NCI-H2196 (cell line): ENCODE results near the gene ST6GALNAC4.

Experiments used
- DNase-seq: peaks from one replicate; lab custom pipeline; 2025; ENCODE audit not compliant: unreplicated experiment; lab: John Stamatoyannopoulos, UW

The ST6GALNAC4 gene

DNA sequence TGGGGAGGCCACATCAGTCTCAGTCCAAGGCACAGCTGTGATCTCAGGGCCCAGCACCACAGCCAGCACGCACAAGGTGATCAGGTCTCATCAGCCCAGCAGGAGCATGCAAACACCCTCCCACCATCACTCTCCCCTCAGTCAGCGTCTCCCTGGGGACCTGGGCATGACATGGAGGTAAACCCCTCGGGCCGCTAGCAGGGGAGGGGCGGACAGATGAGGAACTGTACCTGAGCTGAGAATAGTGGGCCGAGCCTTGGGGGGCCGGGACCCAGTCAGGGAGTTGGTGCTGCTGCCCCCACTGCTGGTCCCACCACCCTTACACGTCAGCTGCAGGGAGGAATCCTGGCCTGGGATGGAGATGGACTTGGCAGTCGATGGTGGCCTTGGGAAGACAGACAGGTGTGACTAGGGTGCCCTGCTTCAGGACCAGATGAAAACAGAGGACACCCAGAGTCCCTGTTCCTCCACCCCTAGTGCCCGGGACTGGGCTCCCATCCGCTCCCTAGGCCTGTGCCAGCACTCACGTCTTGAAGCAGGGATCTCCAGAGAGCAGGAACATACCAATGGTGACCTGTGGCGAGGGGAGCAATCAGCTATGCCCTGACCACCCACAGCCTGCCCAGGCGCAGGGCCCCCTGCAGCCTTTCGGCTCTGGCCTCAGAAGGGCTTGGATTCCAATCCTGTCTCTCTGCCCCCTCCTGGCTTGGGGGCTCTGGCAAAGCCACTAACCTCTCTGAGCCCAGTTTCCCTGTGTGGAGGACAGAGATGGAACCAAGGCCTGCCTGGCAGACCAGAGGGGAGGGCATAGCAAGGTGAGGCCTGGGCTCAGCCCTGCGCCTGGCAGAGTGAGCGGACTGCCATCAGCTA lies 31.2 kb upstream of the ST6GALNAC4 start:
- no peak for DNase-seq

DNA sequence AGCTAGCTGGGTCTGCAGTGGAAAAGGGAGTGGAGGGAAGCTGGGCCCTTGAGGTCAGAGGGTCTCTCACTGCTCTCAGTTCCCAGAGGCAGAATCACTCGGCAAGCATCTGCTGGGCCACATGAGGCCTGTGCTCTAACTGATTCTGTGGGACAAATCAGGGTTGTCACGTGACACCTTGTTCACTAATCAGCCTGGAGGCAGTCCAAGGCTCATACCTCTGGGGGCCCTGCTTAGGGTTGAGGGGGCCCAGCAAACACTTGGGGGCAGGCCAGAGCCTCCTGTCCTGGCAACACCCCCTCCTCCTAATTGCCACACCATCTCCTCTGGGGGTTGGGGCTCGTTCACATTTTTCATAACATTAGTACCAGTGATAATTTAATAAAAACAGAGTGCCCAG lies 29.9 kb upstream of the ST6GALNAC4 start:
- no peak for DNase-seq

DNA sequence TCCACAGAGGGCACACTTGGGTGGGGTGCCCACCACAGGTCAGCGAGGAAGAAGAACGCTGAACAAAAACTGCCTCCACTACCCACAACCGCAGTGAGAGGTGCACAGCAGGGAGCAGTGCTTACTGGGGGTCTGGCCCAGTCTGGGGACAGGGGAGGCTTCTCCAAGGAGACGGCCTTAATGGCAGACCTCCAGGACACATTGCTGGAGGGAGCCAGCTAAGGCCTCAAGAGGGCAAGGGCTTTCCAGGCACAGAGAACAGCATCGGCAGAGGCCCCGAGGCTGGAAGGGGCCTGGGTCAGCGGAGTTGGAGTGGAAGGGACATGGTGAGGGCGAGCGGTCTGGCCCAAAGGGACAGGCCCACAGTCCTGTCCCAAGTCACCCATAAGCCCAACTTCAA lies 29.1 kb upstream of the ST6GALNAC4 start:
- DNase-seq, result no peak

DNA sequence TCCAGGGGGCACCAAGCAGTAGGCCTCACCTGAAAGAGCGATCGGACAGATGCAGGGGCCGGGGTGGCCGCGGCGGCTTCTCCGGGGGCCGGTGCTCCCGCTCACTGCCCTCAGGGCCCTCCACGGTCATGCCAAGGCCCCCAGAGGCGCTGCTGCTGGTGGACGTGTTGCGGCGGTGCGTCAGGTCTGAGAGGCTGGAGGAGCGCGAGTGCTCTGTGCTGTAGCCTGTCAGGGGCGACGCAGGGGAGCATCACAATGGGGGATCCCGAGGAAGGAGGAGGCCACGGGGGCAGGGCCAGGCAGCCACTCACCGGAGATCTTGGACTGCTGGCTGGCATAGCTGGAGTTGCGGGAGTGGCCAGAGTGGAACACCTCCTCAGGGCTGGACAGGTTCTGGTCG lies 28.5 kb upstream of the ST6GALNAC4 start:
- DNase-seq, result no peak

DNA sequence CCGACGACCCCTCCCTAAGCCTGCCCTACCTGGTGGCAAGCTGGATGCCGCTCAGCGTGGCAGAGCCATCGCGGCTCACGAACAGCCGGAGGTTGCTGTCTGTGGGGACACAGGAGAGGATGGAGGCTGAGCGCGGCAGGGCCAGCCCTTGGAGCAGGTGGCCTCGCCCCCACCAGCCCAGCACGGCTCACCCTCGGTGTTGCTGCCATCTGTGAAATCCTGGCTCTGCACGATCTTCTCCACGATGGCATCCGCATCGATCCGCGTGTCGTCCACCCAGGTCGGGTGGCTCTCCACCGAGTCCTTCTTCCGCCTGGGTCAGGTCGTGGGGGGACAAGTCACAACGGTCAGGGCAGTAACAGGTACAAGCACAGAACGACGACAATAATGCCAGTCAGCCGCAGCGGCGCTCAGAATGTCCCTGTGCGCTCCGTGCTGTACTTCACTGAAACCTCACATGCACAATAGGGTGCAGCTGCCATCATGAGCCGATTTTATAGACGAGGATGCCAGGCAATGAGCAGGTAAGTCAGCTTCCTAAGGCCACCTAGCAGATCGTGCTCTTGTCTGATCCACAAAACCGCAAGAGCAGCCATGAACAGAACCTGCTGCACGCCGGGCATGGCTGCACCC lies 27.9 kb upstream of the ST6GALNAC4 start:
- DNase-seq, result no peak

DNA sequence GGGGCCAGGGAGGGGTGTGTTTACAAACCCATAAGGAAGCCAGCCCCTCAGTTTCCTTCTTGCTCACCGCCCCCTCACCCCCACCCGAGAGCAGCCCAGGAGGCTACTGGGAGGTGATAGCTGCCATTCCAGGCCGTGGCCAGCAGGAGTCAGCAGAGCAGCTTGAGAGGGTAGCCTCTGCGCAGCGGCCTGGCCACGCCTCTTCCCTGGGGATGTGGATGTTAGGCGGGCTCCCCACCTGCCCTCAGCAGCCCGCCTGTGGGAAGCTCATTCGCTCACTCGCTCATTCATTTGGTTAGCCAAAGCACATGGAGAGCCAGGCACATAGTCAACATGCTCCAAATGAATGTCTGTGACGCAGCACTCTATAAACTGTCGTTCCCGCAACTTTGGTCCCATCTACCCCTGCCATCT lies 26.9 kb upstream of the ST6GALNAC4 start:
- peak; percentile 82 for DNase-seq

DNA sequence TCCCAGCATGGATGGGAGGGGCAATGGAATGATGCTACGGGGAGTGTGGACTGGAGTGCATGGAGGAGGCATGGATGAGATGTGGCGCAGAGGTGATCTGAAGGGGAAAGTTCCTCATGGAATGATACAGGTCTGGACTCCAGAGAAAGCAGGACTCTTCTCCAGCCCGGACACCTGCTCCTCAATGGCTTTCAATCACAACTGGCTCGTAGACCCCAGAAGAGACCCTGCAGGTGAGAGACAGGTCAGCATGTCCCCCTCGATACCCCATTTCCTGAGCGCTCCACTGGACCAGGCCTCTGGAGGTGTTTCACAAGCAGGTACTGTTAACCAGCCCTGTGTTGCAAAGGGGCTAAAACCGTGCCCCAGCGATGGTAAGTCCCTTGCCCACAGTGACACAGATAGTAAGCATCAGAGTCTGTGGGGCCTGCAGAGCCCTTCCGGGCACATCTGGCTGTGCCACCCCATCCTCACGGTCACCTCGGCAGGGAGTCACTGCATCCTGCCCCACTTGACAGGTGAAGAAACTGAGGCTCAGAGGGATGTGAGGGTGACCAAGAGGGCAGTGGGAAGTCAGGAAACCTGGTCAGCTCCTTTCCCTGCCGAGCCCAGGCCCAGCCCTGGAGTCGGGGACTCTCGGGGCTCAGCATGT lies 26.3 kb upstream of the ST6GALNAC4 start:
- no peak for DNase-seq

DNA sequence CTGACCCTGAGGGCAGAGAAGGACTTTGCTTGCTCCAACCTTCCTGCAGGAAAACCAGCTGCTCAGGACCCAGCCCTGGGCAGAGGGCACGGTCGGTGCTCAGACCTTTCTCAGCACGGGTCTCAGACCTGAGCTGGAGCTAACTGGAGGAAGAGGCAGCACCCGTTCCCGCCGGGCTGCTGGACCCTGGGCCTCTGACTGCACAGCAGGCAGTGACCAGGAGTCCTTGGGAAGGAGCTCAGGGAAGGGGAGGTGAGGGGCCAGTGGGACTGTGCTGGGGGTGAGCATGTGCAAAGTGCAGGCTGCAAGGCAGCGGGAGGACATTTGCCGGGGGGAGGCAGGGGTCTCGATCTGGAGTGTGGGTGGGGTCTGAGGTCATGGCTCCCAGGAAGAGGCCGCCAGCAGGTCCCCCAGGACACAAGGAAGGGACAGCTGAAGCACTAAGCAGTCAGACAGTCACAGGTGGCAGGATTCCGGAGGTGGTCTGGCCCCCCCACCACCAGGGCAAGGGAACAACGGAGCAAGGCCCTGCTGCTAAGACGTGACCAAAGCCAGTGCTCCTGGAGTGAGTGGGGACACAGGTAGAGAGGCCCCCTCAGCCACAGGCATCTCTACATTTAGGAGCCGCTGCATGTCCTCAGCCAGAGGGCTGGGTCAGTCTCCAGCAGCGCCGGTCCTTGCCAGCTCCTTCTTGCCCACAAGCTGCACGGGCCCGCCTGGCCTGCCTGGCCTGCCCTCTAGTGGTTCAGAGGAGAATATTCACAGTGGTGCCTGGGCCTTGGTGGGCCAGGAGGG lies 25.6 kb upstream of the ST6GALNAC4 start:
- peak; percentile 54 for DNase-seq

DNA sequence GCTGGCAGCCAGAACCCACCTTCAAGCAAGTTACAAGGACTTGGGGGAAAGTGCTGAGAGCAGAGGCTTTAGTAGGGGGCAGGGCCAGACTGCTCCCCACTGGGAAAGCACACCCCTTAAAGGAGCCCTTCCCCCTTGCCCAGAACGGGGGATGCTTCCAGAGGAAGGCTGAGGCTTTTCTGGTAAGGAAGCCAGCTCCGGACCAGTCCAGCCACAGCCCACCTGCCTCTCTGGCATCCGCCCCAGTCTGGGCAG lies 25.0 kb upstream of the ST6GALNAC4 start:
- DNase-seq, result no peak

DNA sequence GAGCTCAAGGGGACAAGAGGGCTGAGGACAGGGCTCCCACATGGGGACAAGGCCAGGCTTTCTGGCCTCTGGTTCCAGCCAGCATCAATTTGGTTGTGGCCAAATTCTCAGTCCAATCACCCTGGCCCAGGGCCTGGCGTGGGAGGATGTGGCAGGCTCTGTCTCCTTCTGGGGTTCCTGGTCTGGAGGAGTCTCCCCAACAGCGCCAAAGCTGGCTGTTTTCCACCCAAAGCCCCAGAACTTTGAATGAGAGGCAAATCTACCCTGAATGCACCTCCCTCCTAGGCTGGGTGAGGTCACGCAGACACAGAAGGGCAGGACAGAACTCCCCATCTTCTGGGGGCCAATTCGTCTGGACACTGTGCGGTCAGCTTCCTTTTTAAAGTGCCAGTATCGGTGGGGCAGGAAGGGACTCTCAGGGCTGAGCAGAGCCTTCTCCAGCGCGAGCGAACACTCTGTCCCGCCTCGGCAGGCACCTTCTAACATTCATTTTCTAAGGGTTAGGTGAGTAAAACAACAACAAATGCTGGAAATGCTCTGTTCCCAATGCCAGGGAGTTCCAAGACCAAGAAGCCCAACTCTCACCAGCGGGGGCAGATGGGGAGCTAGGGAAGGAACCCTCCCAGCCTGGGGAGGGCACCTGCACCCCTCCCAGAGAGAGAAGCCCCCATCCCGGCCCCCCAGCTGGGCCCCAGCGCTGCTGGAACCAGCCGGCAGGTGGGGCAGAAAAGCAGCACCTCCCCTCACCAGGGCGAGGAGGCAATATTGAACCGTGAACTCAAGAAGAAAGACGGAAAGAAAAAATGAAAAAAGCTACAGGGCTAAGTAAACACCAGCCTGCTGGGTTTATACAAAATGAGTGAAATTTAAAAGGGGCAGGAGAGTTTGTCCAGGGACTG lies 24.5 kb upstream of the ST6GALNAC4 start:
- DNase-seq, result no peak

DNA sequence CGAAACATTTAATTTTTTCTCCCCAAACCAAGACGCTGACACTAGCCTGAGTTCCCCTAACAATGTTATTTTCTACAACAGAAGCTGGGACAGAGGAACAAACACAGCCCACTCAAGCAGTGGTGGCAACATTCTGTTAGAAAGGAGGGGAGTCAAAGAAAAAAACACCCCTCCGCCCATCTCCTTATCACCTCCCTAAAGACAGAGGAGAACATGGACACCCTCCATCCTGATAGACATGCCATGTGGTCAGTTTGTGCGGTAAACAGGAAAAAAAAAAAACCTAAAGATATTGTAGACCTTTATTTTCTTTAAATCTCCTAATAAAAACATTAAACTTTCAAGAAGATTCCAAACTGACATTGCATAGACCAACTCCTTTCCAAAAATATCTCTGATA lies 23.8 kb upstream of the ST6GALNAC4 start:
- DNase-seq, result no peak

DNA sequence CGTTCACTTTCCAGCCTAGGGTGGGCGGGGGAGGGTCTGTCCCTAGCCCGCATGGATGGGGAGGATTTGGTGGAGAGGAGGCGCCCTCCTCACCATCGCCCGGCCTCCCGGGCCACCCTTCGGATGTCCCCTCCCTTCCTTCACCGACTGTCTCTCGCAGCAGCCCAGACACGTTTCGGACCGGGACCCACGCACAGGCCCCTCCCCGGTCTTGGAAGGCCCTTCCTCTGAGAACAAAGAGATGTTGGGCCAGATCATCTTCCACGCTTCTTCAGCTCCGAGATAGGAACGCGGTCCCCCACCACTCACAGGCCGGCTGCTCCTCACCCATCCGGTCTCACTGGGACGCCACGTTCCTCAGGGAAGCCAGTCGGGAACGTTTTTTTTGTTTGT lies 21.5 kb upstream of the ST6GALNAC4 start:
- DNase-seq, result no peak

DNA sequence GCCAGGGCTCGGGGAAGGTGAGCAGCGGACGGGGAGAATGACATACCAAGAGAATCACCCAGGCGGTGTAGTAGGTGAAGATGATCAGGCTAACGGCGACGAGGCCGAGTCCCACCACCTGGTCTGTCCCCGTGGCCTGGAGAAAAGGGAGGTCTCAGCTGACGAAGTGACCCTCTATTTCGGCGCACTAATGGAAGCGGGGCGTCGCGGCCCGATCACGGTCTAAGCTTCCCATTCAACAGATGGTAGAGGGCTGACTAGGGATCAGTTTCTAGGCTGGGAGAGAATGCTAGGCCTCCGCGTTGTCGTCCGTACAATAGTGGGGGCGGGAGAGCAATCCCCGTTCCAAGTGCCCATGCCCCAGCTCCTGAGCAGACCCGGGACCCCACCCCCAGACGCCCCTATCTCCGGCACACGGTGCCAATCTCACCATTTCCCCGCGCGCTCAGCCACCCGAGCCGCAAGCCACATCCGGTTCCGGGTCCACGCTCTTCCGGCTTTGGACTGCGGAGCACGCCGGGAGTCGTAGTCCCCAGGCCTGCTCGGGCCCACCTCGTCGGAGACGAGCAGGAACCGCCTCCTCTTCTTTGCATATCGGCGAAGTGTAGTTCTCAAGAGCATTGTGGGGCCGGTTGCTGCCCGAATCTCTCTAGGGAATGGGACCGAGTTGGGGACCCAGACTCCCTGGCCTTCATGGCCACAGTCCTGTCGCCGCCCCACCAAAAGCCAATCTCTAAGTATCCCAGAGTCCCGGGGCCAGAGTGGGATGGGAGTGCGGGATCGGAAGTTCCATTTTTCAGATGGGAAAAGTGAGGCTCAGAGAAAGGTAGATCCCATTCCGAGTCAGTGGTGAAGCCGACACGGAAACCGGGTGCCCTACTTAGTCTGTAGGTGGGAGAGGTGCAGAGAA lies 20.8 kb upstream of the ST6GALNAC4 start, which contains the start of gene DPM2:
TSS of gene DPM2 (minus strand) at position 467 of the 910 bp plus-strand sequence. CDS start at position 433, 34 bp downstream.
- peak; percentile 86 for DNase-seq

DNA sequence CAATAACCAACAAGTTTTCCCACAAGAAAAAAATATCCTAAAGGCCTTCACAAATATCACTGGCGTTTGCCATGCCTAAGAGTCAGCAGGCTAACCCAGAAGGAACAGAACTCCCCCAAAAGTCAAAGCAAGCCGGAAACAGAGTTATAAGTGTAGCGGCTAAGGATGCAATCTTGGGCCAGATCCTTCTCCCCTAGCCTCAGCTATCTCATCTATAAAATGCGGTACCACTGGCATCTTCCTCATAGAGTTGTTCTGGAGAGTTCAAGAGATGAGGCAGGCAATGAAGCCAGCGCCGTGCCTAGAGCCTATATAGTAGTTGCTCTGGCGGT lies 20.2 kb upstream of the ST6GALNAC4 start:
- no peak for DNase-seq

DNA sequence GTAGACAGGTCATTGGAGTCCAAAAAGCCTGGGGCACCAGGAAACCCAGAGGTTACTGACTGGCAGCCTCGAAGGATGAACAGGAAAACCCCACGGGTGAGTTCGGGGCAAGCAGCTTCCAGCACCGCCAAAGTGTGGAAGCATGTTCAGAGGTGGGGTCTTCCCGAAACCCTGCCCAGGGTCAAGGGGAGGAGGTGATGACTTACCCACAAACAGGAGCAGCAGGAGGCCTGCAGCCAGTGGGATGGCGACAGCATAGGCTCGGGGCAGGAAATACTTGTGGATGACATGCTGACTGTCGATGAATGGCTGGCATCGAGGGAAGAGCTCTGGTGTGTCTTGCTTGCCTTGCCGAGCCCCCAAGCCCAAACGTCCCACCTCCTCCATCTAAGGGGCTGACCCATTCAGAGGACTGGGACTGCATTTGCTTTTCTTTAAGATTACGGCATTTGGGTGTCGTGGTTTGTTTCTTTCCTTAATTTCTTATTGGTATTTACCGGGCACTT lies 19.6 kb upstream of the ST6GALNAC4 start:
- DNase-seq, result no peak

DNA sequence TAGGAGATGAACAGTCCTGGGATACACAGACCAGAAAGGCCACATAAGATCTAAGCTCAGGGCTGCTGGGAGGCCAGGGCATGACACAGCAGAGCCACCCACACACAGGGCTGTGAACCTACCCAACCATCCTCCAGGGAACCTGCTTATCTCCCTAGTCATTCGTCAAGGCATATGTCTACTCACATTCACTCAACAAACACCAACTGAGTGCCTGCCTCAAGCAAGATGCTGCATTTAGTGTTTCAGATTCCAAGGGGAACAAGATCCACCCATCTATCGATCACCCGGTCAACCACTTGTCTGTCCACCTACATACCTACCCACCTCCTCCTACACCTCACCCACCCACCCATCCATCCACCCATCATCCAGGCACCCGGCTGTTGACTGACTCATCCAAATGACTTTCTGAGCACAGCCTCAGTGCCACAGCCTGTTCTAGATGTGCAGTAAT lies 19.0 kb upstream of the ST6GALNAC4 start:
- no peak for DNase-seq

DNA sequence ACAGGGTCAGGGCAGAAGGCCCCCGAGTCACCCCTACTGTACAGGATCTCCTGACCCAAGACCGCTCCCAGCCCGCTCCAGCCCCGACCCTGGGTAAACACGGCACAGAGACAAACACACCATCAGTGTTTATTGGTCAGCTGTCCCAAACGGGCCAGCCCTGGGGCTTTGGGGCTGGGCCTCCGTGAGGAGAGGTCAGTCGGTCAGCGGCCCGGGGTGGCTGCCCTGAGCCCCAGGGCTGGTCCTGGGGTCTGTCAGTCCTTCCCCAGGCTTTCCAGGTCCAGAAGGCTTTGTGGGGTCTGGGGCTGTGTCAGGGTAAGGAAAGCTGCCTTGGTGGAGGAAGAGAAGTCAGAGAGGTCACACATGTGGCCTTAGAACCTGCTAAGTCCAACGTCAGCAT lies 18.1 kb upstream of the ST6GALNAC4 start:
- DNase-seq, result no peak

DNA sequence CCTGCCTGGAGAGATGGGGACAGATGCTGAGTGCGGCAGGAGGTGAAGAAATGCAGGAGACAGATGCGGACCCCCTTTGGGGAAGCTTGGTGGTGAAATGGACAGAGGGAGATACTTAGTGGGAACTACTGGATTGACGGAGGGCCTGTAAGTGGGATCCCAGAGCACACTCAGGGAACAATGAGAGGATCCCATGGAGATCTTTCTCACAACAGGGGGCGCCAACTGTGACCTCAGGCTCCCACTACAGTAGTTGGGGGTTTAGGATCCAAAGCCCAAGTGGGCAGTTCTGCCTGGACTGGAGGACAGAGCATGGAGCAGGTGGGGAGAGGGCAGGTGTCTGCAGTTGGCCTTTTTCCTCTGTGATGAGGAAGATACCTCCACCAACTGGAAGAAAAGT lies 17.4 kb upstream of the ST6GALNAC4 start:
- DNase-seq, result no peak
